Bronchial epithelial cell (primary cell): ENCODE data around the gene C17orf78. TPM values are rescaled to one million over a fixed set of nuclear protein-coding genes. Genes with fewer than 3 reads are reported as not detected.

Experiments used
- DNase-seq: peaks from one replicate; pipeline ENCODE4 v3.0.0-alpha.2; 2010; ENCODE audit warnings: low read depth
- FAIRE-seq: peaks from 2 replicates; lab custom pipeline; 2011; peaks lifted over from hg19 to GRCh38; lab: Jason Lieb, UNC
- H3K27me3 ChIP-seq: 2 replicates; pipeline ENCODE4 v1.5.1; 2011; ENCODE audit warnings: low read length; ENCODE audit not compliant: control insufficient read depth, insufficient read depth
- H3K36me3 ChIP-seq: 2 replicates; pipeline ENCODE4 v1.5.1; 2011; ENCODE audit warnings: low read length; ENCODE audit not compliant: control insufficient read depth, insufficient read depth
- H3K4me3 ChIP-seq: 2 replicates; pipeline ENCODE4 v1.5.1; 2011; ENCODE audit warnings: mild to moderate bottlenecking, low read depth, low read length, control low read depth
- total RNA-seq: library from RNA; depleted of rRNA; stranded (reverse); fragments of >200 nt; gene quantifications from 2 replicates; pipeline ENCODE4 v1.2.1, GENCODE V29; 2014
- TF ChIP-seq, protein P1 (sequence below): IDR thresholded peaks from 2 replicates; pipeline ENCODE4 v1.5.1; 2011; ENCODE audit warnings: mild to moderate bottlenecking, moderate library complexity, low read length, control low read depth, inconsistent platforms; ENCODE audit not compliant: insufficient read depth, severe bottlenecking

Gene C17orf78
- not detected in 2 replicates for total RNA-seq

DNA sequence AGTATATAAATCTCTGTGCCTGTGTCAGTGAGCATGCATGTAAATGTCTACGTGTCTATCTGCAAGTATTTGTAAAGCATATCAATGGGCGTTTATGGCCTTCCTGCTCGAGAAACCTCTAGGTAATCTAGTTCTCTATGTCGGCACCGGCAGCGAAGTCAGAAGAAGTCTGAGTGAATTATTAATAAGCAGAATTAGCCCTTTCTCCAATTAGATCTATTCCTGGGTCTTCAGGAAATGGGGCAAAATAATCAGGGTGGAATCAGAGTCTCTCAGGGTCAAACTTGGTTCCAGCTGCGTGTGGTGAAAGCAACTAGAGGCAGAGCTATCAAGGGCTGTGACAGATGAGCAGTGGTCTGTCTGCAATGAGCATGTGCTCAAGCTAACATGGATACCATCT, at the start of gene C17orf78:
TSS of gene C17orf78 (plus strand) at position 280 of the 400 bp plus-strand sequence. CDS start at position 388, 108 bp downstream.
- FAIRE-seq, result no peak
- TF ChIP-seq, protein P1, sequence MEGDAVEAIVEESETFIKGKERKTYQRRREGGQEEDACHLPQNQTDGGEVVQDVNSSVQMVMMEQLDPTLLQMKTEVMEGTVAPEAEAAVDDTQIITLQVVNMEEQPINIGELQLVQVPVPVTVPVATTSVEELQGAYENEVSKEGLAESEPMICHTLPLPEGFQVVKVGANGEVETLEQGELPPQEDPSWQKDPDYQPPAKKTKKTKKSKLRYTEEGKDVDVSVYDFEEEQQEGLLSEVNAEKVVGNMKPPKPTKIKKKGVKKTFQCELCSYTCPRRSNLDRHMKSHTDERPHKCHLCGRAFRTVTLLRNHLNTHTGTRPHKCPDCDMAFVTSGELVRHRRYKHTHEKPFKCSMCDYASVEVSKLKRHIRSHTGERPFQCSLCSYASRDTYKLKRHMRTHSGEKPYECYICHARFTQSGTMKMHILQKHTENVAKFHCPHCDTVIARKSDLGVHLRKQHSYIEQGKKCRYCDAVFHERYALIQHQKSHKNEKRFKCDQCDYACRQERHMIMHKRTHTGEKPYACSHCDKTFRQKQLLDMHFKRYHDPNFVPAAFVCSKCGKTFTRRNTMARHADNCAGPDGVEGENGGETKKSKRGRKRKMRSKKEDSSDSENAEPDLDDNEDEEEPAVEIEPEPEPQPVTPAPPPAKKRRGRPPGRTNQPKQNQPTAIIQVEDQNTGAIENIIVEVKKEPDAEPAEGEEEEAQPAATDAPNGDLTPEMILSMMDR, result no peak
- DNase-seq, result no peak
- Histone ChIP-seq H3K27me3 (no peaks in the 10 kb centered on the region), H3K4me3 (no peak within 1 kb of the TSS), H3K36me3 (no peaks in the 10 kb centered on the region)

DNA sequence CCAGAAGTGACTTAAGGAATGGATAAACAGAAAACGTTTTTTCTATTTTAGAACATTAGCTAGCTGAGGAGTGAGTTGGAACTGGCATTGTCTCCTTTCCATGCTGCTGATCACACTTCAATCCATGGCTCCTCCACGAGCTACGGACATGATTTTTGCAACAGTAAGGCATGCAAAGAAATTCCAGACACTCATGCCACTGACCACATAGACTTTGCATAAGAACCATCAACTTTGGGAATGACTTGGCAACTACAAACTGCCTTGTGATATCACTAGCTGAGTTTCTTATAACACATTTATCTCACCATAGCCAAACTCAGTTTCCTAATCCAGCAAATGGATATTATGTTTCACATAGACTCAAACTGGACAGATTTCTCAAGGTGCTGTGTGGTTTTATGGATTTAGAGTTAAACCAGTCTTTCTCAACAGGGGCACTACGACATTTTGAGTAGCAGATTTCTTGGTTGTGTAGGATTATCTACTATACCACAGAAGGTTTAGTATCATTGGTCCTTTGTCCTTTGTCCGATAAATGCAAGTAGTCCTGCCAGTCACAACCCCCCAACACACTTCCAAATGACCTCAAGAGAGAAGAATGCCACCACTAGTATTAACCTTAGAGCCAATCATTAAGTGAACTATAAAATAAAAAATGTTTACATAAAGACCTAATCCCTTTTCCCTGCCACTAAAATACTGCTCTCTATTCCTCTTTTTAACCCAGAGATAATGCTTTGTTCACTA, 48.3 kb upstream of the C17orf78 start:
- no peak for DNase-seq
- TF ChIP-seq, protein P1, result no peak
- no peak for FAIRE-seq
- peaks cover 5% of the 10 kb centered on the region for H3K36me3 ChIP-seq
- H3K27me3 ChIP-seq, result no peaks in the 10 kb centered on the region
- H3K4me3 ChIP-seq, result no peak overlapping the region

DNA sequence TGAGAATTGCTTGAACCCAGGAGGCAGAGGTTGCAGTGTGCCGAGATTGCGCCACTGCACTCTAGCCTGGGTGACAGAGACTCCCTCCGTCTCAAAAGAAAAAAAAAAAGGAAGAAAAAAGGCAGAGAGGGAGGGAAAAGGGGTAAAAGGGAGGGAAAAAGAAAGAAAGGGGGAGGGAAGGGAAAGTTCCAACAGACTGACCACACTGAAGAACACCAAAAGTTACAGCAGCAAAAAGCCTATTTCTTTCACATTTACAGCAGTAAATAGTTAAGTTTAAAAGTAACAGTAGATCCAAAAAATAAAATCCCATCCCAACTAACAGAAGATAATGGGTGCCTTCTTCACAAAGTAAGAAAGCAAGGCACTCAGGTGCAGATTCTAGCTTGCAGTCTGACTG, 36.9 kb upstream of the C17orf78 start:
- Histone ChIP-seq H3K36me3 (peaks cover 6% of the 10 kb centered on the region), H3K4me3 (no peak overlapping the region), H3K27me3 (no peaks in the 10 kb centered on the region)
- DNase-seq (no peak), FAIRE-seq (no peak)
- TF ChIP-seq, protein P1, result no peak

DNA sequence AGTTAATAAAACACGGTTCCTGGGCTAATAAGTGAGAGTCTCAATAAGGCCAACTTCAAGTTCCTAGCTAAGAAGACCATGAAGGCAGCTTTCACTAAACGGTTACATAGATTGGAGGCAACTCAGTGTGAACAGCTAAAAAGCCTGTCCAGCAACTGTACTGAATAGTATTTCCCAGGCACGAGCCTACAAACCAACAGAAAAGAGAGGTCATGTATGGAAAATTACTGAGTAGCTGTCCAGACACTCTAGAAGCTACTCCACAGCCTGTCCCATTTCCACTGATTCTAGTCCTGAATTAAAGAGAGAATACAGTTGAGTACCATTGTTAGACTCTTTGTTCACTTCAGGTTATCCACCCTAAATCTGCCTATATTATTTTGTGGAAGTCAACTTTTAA, 36.5 kb upstream of the C17orf78 start:
- TF ChIP-seq, protein P1, result no peak
- no peak for FAIRE-seq
- DNase-seq, result no peak
- peaks cover 6% of the 10 kb centered on the region for H3K36me3 ChIP-seq
- H3K4me3 ChIP-seq, result no peak overlapping the region
- H3K27me3 ChIP-seq, result no peaks in the 10 kb centered on the region

DNA sequence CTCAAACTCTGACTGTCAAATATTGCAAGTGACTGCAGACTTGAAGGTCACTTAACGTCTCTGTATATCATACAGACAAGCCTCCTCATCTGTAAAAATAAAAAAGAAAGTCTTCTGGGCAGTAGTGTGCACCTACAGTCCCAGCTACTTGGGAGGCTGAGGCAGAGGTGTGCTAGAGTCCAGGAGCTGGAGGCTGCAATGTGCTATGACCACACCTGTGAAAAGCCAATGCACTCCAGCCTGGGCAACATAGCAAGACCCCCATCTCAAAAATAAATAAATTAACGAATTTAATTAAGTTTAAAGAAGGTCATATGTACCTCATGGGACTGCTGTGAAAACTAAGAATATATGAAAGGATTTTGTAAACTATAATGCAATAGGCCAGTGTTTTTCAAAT, 35.0 kb upstream of the C17orf78 start:
- FAIRE-seq (no peak), DNase-seq (no peak)
- Histone ChIP-seq H3K4me3 (no peak overlapping the region), H3K36me3 (peaks cover 6% of the 10 kb centered on the region), H3K27me3 (no peaks in the 10 kb centered on the region)
- TF ChIP-seq, protein P1, result no peak
